OCI-LY7 (cell line): ENCODE data around the gene CTNNA3.

Source experiments
- EZH2phosphoT487 ChIP-seq: fragments of 200-600 bp; sonication (generic); IDR thresholded peaks from 2 replicates; pipeline ENCODE4 v1.6.1; 2018; ENCODE audit warnings: low read depth, borderline replicate concordance, mild to moderate bottlenecking, mixed run types, antibody characterized with exemption, low read length, moderate library complexity, mixed read lengths
- TF ChIP-seq, protein P1 (sequence below): fragments of 200-600 bp; sonication (generic); conservative IDR thresholded peaks from 2 replicates; pipeline ENCODE4 v1.5.1; 2014; ENCODE audit warnings: mild to moderate bottlenecking, antibody characterized with exemption, low read length, moderate library complexity, mixed read lengths

DNA sequence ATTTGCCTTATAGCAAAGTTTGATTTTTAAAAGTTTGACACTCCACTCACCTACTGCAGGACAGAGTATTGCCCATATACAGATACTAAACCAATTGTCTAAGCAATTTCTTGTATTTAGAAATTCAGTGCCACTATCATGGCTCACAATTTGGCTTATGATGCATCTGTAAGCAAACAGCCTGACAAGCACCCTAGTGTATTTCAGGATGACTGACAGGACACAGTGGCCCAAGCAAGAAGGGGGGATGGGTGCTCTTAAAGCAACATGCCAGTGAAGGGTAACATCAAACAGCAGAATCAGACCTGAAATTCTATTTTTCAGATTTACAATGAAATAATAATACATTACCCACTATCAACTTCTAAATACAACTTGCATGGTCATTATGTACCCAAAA lies 30.5 kb downstream of the CTNNA3 start:
- TF ChIP-seq, protein P1, sequence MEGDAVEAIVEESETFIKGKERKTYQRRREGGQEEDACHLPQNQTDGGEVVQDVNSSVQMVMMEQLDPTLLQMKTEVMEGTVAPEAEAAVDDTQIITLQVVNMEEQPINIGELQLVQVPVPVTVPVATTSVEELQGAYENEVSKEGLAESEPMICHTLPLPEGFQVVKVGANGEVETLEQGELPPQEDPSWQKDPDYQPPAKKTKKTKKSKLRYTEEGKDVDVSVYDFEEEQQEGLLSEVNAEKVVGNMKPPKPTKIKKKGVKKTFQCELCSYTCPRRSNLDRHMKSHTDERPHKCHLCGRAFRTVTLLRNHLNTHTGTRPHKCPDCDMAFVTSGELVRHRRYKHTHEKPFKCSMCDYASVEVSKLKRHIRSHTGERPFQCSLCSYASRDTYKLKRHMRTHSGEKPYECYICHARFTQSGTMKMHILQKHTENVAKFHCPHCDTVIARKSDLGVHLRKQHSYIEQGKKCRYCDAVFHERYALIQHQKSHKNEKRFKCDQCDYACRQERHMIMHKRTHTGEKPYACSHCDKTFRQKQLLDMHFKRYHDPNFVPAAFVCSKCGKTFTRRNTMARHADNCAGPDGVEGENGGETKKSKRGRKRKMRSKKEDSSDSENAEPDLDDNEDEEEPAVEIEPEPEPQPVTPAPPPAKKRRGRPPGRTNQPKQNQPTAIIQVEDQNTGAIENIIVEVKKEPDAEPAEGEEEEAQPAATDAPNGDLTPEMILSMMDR = no peak
- TF ChIP-seq EZH2phosphoT487 = no peak
